Suprapubic skin (tissue), 4 donors: Measurements from ENCODE around the gene ADAMTS12.

ENCODE experiments used
- CTCF ChIP-seq, 2 donors: fragments of 200-600 bp in 1 of 2; fragments of 450-650 bp in 1 of 2; sonication (generic) in 1 of 2; IDR thresholded peaks; one replicate each; pipeline ENCODE4 v1.5.1; 2016 to 2019; ENCODE audit warnings: antibody characterized with exemption in 2 of 2, mild to moderate bottlenecking in 1 of 2, moderate library complexity in 1 of 2
- POLR2A ChIP-seq, 2 donors: fragments of 450-650 bp; IDR thresholded peaks; one replicate each; pipeline ENCODE4 v1.6.1; 2017; ENCODE audit warnings: antibody characterized with exemption in 2 of 2, mild to moderate bottlenecking in 2 of 2, moderate library complexity in 2 of 2
- POLR2AphosphoS5 ChIP-seq, 3 donors: sonication (generic); formaldehyde crosslinking; IDR thresholded peaks; one replicate each; pipeline ENCODE4 v1.6.1; 2017; ENCODE audit warnings: antibody characterized with exemption in 3 of 3

- TF ChIP-seq POLR2A (IDR thresholded peaks at IDR 0.05) (no peak), CTCF (IDR thresholded peaks at IDR 0.05) (no peak), POLR2AphosphoS5 (IDR thresholded peaks at IDR 0.05) (no peak)
Observed at GRCh38 chr5:33480876-33481275, 410.9 kb downstream of the ADAMTS12 start.
